GM21526 (cell line): ENCODE results near the gene OTOP1.
A peak's percentile ranks its signal among the peaks of the same experiment; 100 is the strongest.
"Not testable (repeated sequence)": the region's sequence is repeated elsewhere in the genome, so short reads cannot be mapped to it uniquely, and the experiment has no call there.

Experiments
- ATAC-seq: cut with Tn5 transposase; IDR thresholded peaks from one replicate; pipeline ENCODE4 v1.9.1; 2021; ENCODE audit warnings: moderate library complexity; ENCODE audit not compliant: unreplicated experiment, low FRiP score

The OTOP1 gene, protein sequence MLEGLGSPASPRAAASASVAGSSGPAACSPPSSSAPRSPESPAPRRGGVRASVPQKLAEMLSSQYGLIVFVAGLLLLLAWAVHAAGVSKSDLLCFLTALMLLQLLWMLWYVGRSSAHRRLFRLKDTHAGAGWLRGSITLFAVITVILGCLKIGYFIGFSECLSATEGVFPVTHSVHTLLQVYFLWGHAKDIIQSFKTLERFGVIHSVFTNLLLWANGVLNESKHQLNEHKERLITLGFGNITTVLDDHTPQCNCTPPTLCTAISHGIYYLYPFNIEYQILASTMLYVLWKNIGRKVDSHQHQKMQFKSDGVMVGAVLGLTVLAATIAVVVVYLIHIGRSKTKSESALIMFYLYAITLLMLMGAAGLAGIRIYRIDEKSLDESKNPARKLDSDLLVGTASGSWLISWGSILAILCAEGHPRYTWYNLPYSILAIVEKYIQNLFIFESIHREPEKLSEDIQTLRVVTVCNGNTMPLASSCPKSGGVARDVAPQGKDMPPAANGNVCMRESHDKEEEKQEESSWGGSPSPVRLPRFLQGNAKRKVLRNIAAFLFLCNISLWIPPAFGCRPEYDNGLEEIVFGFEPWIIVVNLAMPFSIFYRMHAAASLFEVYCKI

GRCh38 chr4:4226606-4227438 is at the start of gene OTOP1:
OTOP1 (minus strand) TSS chr4:4226929; CDS start chr4:4226864, 65 bp downstream.
- ATAC-seq = no peak

DNA sequence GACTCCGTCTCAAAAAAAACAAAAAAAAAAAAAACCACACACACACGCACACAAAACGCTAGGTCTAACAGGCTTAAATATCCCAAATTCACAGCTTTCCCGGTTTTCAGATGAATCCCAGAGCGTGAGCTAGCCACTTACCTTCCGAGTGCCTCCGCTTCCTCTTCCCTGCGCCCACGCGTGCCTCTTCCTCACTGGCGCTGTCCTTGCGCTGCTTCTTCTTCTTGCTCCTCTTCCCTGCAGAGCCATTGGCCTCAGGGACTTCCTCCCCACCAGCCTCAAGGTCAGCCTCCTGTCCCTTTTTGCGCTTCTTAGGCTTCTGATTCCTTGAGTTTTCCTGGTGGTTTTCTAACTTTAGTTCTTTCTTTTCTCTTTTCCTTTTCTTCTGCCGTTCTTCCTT is 47.5 kb upstream of the OTOP1 start:
- no peak for ATAC-seq

- ATAC-seq = no peak
These were observed 45.2 kb upstream of the OTOP1 start for GRCh38 chr4:4271912-4272311.

DNA sequence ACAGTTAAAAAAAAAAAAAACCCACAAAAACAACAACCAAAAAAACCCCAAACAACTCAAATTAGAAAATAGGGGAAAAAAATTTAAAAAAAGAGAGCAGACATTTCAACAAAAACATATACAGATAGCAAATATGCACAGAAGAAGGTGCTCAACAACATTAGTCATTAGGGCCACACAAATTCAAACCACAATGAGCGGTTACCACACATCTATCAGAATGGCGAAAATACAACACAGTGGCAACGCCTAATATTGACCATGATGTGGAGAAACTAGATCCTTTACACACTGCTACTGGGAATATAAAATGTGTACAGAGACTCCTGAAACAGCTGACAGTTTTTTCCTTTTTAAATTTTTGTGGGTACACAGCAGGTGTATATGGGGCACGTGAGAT is 43.8 kb upstream of the OTOP1 start:
- no peak for ATAC-seq

GRCh38 chr4:4269856-4270255 is 43.1 kb upstream of the OTOP1 start:
- no peak for ATAC-seq

- no peak for ATAC-seq
These were observed 42.6 kb upstream of the OTOP1 start for GRCh38 chr4:4269331-4269731.

DNA sequence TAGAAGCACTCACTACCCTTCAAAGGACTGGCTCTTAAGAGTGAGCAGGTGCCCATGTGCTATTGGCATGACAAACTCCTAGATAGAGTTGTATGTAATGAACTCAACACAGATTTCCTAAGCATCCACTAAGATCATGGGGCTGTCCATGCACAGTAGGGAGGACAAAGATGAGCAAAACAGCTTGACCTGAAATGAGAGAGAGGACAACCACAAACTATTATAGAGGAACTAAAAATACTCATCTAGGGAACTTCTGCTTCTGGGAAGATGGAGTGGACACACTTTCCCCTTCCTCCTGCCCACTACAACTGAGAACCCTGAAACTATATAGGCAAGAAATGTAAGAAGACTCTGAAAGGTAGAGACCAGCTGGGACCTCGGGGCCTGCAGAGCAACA is 42.0 kb upstream of the OTOP1 start:
- ATAC-seq = no peak

- ATAC-seq = no peak
These were observed 41.3 kb upstream of the OTOP1 start for GRCh38 chr4:4267981-4268380.

- ATAC-seq = no peak
These were observed 33.5 kb upstream of the OTOP1 start for GRCh38 chr4:4260185-4260751.

DNA sequence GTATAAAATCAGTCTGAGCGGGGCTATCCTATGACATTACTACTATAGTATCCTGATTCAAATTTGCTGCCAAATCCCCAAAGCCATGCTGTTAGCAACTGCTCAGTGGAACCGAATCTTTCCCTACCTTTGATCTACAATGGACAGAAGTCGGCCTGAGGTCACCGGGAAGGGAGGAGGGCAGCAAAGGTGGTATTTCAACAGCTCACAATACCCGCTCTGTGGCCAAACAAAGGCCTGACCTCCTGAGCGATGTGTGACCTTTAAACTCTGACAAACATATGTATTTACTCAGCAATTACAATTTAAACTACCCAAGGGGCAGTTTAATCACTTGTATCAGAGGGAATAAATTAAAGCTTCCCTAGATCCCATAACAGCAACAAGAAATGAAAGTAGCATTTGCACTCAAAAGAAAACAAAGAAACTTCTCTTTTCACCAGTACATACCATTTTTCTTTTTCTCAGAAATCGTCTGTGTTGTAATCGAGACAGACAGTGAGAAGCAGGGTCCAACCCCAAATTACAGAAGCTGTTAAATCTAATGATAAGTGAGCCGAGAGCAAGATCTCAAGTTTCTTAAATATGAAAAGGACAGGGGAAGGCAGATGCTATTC is 32.9 kb upstream of the OTOP1 start:
- no peak for ATAC-seq

- ATAC-seq = not testable (repeated sequence)
These were observed 31.0 kb upstream of the OTOP1 start for GRCh38 chr4:4257705-4258104.

- no peak for ATAC-seq
These were observed 30.1 kb upstream of the OTOP1 start for GRCh38 chr4:4256799-4257198.

DNA sequence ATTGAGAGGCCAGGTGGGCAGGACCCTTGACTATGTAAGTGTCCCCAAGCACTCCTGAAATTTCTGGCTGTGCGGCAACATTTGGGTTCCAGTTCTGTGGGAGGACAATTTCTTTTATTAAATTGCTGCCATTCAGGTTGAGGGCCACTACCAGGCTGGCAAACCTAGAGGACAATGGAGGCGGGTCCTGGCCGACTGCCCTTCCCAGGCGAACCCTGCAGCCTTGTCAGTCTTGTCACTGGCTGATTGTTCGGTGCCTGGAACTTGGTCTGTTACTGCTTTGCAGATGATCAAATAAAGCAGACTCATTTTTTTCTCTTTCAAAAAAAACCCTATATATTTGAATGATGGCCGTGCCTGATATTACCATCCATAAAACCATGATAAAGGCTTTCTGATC is 27.9 kb upstream of the OTOP1 start:
- ATAC-seq = no peak

- no peak for ATAC-seq
These were observed 27.5 kb upstream of the OTOP1 start for GRCh38 chr4:4254199-4254598.

GRCh38 chr4:4249866-4250265 is 23.1 kb upstream of the OTOP1 start:
- no peak for ATAC-seq

DNA sequence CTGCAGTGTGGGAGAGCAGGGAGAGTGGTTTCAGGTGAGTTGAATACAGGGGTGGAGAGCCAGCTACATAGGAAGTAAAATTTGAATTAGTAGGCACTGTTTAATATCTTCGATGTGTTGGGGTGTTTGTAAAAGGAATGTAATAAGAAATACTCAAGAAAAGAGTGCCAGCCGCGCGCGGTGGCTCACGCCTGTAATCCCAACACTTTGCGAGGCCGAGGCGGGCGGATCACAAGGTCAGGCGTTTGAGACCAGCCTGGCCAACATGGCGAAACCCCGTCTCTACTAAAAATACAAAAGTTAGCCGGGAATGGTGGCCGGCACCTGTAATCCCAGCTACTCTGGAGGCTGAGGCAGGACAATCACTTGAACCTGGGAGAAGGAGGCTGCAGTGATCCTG is 22.6 kb upstream of the OTOP1 start:
- not testable (repeated sequence) for ATAC-seq

DNA sequence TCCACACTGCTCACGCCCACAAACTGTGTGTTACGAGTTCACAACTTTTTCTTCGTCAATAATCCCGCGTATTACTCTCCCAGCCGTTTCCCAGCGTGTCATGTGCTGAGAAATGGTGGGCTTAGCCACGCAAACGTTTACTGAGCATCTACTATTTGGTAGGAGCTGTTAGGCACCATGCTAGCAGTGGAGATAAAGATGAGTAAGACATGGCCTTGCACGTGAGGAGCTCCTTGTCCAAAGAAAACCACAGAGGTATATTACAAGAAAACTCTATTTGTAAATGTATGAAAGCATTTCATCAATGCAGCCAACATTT is 22.1 kb upstream of the OTOP1 start:
- ATAC-seq = no peak

DNA sequence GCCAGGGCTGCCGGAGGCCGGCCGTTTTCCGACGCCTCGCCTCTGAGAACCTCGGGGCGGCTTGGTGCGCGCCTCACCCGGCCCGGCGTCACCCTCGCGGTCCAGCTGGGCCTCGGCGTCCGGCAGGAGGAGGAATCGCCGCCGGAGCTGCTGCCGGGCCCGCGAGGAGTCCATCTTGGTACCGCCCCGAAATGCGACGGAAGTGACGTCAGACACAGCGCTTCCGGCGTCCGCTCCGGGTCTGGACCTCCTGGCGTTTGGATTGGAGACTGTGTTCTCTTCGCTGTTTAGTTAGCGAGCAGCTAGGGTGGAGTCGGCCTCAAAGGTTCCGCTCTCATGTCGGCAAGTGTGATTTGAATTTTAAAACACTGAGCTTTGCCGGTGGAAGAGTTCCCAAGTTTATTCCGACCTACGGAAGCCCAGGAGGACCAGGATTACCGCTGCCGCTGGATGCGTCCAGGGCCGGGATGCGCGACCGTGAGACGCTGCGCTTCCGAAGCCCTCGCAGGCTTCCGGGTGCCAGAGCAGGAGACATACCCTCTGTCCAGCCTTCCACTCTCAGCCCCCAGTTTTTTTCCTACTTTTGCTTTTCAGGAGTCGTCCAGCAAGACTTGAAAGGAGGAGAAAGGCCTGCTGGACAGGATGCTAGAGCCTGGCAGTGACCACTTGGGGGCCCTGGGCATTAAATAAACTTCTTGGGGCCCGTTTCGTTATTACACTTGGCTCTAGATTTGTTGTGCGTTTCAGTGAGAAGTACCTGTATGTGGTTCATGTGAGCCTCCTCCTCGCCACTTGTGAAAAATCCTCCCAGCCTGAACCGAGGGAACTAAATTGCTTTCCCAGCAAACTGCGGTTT is 21.5 kb upstream of the OTOP1 start, which contains the start of gene TMEM128:
Gene TMEM128 (minus strand): TSS at position 195 of the 856 bp plus-strand sequence. CDS start 21 bp downstream, at position 174.
- peak; percentile 97 for ATAC-seq

- ATAC-seq = peak; percentile 4
These were observed 20.9 kb upstream of the OTOP1 start for GRCh38 chr4:4247696-4248028.

GRCh38 chr4:4245172-4245571 is 18.4 kb upstream of the OTOP1 start:
- ATAC-seq = no peak
